Measurements from ENCODE around the gene EXOC4. TPM values are rescaled to one million over a fixed set of nuclear protein-coding genes. Genes with fewer than 3 reads are reported as not detected.

Gene EXOC4
- total RNA-seq, 2 donors from 2014 or later: 106 to 115 TPM

GRCh38 chr7:133836666-133837065 is 583.8 kb downstream of the EXOC4 start:
- Mint-ChIP-seq H3K4me3 (no peak overlapping the region), H3K36me3 (ENCODE audit: low read depth) (peaks cover 28% of the 10 kb centered on the region), H3K4me1 (peaks cover 27% of the 10 kb centered on the region), H3K9me3 (peaks cover 30% of the 10 kb centered on the region), H3K27ac (no peak overlapping the region), H3K27me3 (ENCODE audit: insufficient read depth) (no peaks in the 10 kb centered on the region)
- no peak for DNase-seq
- TF ChIP-seq CTCF (conservative IDR thresholded peaks at IDR 0.05): no peak
- Histone ChIP-seq H3K9me3 (ENCODE audit: control insufficient read depth, low read length) (peaks cover 44% of the 10 kb centered on the region), H3K4me1 (ENCODE audit: control insufficient read depth, insufficient read depth, low read length) (no peaks in the 10 kb centered on the region), H3K27ac (ENCODE audit: low read depth, low read length) (no peak overlapping the region), H3K9ac (ENCODE audit: extremely low read depth, low read length, poor library complexity, severe bottlenecking) (no peak overlapping the region), H3K36me3 (ENCODE audit: control insufficient read depth, insufficient read depth, low read length) (peaks cover 2% of the 10 kb centered on the region), H3K27me3 (ENCODE audit: control insufficient read depth, insufficient read depth, low read length, poor library complexity, severe bottlenecking) (no peaks in the 10 kb centered on the region), H3K4me3 (ENCODE audit: low read length) (no peak overlapping the region)
- 93 to 100% methylated on average over 1 to 2 of the region's 3 CpGs for WGBS, 2 experiments (ENCODE audit: insufficient coverage in 1 of 2, insufficient read length in 1 of 2)

- Histone ChIP-seq H3K9me3 (ENCODE audit: control insufficient read depth, low read length) (peaks cover 38% of the 10 kb centered on the region), H3K27ac (ENCODE audit: low read depth, low read length) (no peak overlapping the region), H3K4me3 (ENCODE audit: low read length) (no peak overlapping the region), H3K9ac (ENCODE audit: extremely low read depth, low read length, poor library complexity, severe bottlenecking) (no peak overlapping the region), H3K27me3 (ENCODE audit: control insufficient read depth, insufficient read depth, low read length, poor library complexity, severe bottlenecking) (no peaks in the 10 kb centered on the region), H3K4me1 (ENCODE audit: control insufficient read depth, insufficient read depth, low read length) (no peaks in the 10 kb centered on the region), H3K36me3 (ENCODE audit: control insufficient read depth, insufficient read depth, low read length) (no peaks in the 10 kb centered on the region)
- H3K36me3 Mint-ChIP-seq (ENCODE audit: low read depth): peaks cover 26% of the 10 kb centered on the region
- H3K27me3 Mint-ChIP-seq (ENCODE audit: insufficient read depth): no peaks in the 10 kb centered on the region
- H3K27ac Mint-ChIP-seq: no peak overlapping the region
- H3K4me1 Mint-ChIP-seq: peaks cover 27% of the 10 kb centered on the region
- no peak for TF ChIP-seq CTCF (conservative IDR thresholded peaks at IDR 0.05)
- peaks cover 25% of the 10 kb centered on the region for H3K9me3 Mint-ChIP-seq
- DNase-seq: no peak
- H3K4me3 Mint-ChIP-seq: no peak overlapping the region
Measured at GRCh38 chr7:133837224-133837623, 584.3 kb downstream of the EXOC4 start.

GRCh38 chr7:133839121-133839520 is 586.2 kb downstream of the EXOC4 start:
- no peaks in the 10 kb centered on the region for H3K27me3 Mint-ChIP-seq (ENCODE audit: insufficient read depth)
- H3K36me3 ChIP-seq (ENCODE audit: control insufficient read depth, insufficient read depth, low read length): no peaks in the 10 kb centered on the region
- no peak overlapping the region for H3K4me3 Mint-ChIP-seq
- H3K27ac ChIP-seq (ENCODE audit: low read depth, low read length): no peak overlapping the region
- H3K4me1 ChIP-seq (ENCODE audit: control insufficient read depth, insufficient read depth, low read length): no peaks in the 10 kb centered on the region
- H3K27me3 ChIP-seq (ENCODE audit: control insufficient read depth, insufficient read depth, low read length, poor library complexity, severe bottlenecking): no peaks in the 10 kb centered on the region
- no peak for DNase-seq
- WGBS, 2 experiments (ENCODE audit: insufficient coverage in 1 of 2, insufficient read length in 1 of 2): 93% methylated on average over 3 of the region's 3 CpGs; no CpG with 5 or more reads in 1 of the 2 experiments
- H3K9ac ChIP-seq (ENCODE audit: extremely low read depth, low read length, poor library complexity, severe bottlenecking): no peak overlapping the region
- H3K4me3 ChIP-seq (ENCODE audit: low read length): no peak overlapping the region
- peaks cover 15% of the 10 kb centered on the region for H3K36me3 Mint-ChIP-seq (ENCODE audit: low read depth)
- H3K27ac Mint-ChIP-seq: no peak overlapping the region
- H3K4me1 Mint-ChIP-seq: peaks cover 27% of the 10 kb centered on the region
- H3K9me3 Mint-ChIP-seq: peaks cover 22% of the 10 kb centered on the region
- no peak for TF ChIP-seq CTCF (conservative IDR thresholded peaks at IDR 0.05)
- peaks cover 21% of the 10 kb centered on the region for H3K9me3 ChIP-seq (ENCODE audit: control insufficient read depth, low read length)
